SK-N-SH (cell line): Measurements from ENCODE around the gene MAPK8IP1. TPM values are rescaled to one million over a fixed set of nuclear protein-coding genes. Genes with fewer than 3 reads are reported as not detected.

ENCODE experiments used
- CTCF ChIA-PET: fragments of 300-600, 350-600 bp; formaldehyde crosslinking; extraction: SDS; loops from one replicate; lab custom pipeline; 2021; lab: Yijun Ruan, JAX
- POLR2A ChIA-PET: fragments of 350-600 bp; sonication (Branson Sonifier 250); formaldehyde crosslinking; extraction: SDS; loops from one replicate; lab custom pipeline; 2020; ENCODE audit warnings: antibody characterized with exemption, inconsistent platforms; lab: Yijun Ruan, JAX
- DNase-seq: peaks from one replicate; pipeline ENCODE4 v3.0.0; 2012
- H2AFZ ChIP-seq: fragments of 200-600 bp; sonication (generic); 2 replicates; pipeline ENCODE4 v1.8.1; 2016; ENCODE audit warnings: antibody characterized with exemption, mild to moderate bottlenecking, low read depth
- H3F3A ChIP-seq: fragments of 200-600 bp; sonication (generic); replicated peaks from 2 replicates; pipeline ENCODE3; 2016; ENCODE audit warnings: antibody characterized with exemption, mild to moderate bottlenecking; ENCODE audit not compliant: insufficient read depth
- H3K27ac ChIP-seq, 2 experiments: fragments of 200-500 bp in 1 of 2; fragments of 200-600 bp in 1 of 2; sonication (Bioruptor generic) in 1 of 2; sonication (generic), shearing (Covaris generic) in 1 of 2; 2 replicates each; pipeline versions ENCODE4 v1.5.1 to v1.6.1; 2014 to 2016; ENCODE audit warnings: low read depth in 2 of 2, inconsistent platforms in 1 of 2, low read length in 1 of 2, mild to moderate bottlenecking in 1 of 2, mixed read lengths in 1 of 2
- H3K27me3 ChIP-seq: fragments of 200-600 bp; sonication (generic), shearing (Covaris generic); 2 replicates; pipeline ENCODE4 v1.6.1; 2016; ENCODE audit warnings: mixed run types; ENCODE audit not compliant: insufficient read depth
- H3K36me3 ChIP-seq, 2 experiments: fragments of 200-500 bp in 1 of 2; fragments of 200-600 bp in 1 of 2; sonication (Bioruptor generic) in 1 of 2; sonication (generic) in 1 of 2; replicated peaks in 1 of 2; 2 replicates each; pipeline versions ENCODE3 to v1.5.1; 2014 to 2016; ENCODE audit warnings: low read length in 1 of 2, mild to moderate bottlenecking in 1 of 2; ENCODE audit not compliant: insufficient read depth in 2 of 2, control insufficient read depth in 1 of 2
- H3K4me1 ChIP-seq, 2 experiments: fragments of 200-500 bp in 1 of 2; fragments of 200-600 bp in 1 of 2; sonication (Bioruptor generic) in 1 of 2; sonication (generic), shearing (Covaris generic) in 1 of 2; 2 replicates each; pipeline versions ENCODE4 v1.5.1 to v1.6.1; 2014 to 2016; ENCODE audit warnings: low read depth in 1 of 2, low read length in 1 of 2, mixed run types in 1 of 2; ENCODE audit not compliant: insufficient read depth in 2 of 2, control insufficient read depth in 1 of 2
- H3K4me2 ChIP-seq: fragments of 200-600 bp; sonication (generic), shearing (Covaris generic); 2 replicates; pipeline ENCODE4 v1.6.1; 2017; ENCODE audit warnings: mixed run types
- H3K4me3 ChIP-seq, 2 experiments: fragments of 200-500 bp in 1 of 2; fragments of 200-600 bp in 1 of 2; sonication (Bioruptor generic) in 1 of 2; sonication (generic), shearing (Covaris generic) in 1 of 2; 2 replicates each; pipeline versions ENCODE4 v1.5.1 to v1.8.1; 2014 to 2016; ENCODE audit warnings: low read depth in 2 of 2, inconsistent platforms in 1 of 2, low read length in 1 of 2, mild to moderate bottlenecking in 1 of 2, mixed read lengths in 1 of 2, moderate library complexity in 1 of 2
- H3K79me2 ChIP-seq: fragments of 200-600 bp; sonication (generic); 2 replicates; pipeline ENCODE4 v1.8.1; 2017; ENCODE audit warnings: mild to moderate bottlenecking; ENCODE audit not compliant: insufficient read depth
- H3K9ac ChIP-seq: fragments of 200-600 bp; sonication (generic); 2 replicates; pipeline ENCODE4 v1.6.1; 2017; ENCODE audit warnings: mixed run types
- H3K9me2 ChIP-seq: fragments of 200-600 bp; sonication (generic); 2 replicates; pipeline ENCODE4 v1.6.1; 2017; ENCODE audit warnings: mixed run types
- H3K9me3 ChIP-seq: fragments of 200-600 bp; sonication (generic); 2 replicates; pipeline ENCODE4 v1.6.1; 2017; ENCODE audit warnings: mixed run types, mild to moderate bottlenecking, moderate library complexity
- H4K20me1 ChIP-seq: fragments of 200-600 bp; sonication (generic); 2 replicates; pipeline ENCODE4 v1.6.1; 2017; ENCODE audit warnings: mild to moderate bottlenecking, mixed run types; ENCODE audit not compliant: insufficient read depth
- GATA2 ChIP-seq: sonication (generic); formaldehyde crosslinking; IDR thresholded peaks from 2 replicates; pipeline ENCODE4 v1.5.0; 2020; ENCODE audit warnings: mild to moderate bottlenecking, missing genetic modification reagents
- RXRA ChIP-seq: IDR thresholded peaks from 2 replicates; pipeline ENCODE4 v1.4.0; 2012; ENCODE audit warnings: low read depth, mild to moderate bottlenecking, borderline replicate concordance
- TCF12 ChIP-seq: IDR thresholded peaks from 2 replicates; pipeline ENCODE4 v1.4.0; 2012
- WGBS: methylation state at CpG from one replicate; pipeline ENCODE4 v1.1.6; 2017; ENCODE audit warnings: low lambda C conversion rate; 5-methylcytosine and 5-hydroxymethylcytosine counted together
- polyA plus RNA-seq, 3 experiments: library from polyadenylated mRNA; depleted of rRNA; stranded (reverse); fragments of >200 nt; gene quantifications; 2 replicates each; pipeline ENCODE4 v1.2.3, GENCODE V29; 2012
- TF ChIP-seq, protein P1 (sequence below): fragments of 150-350 bp; IDR thresholded peaks from 2 replicates; pipeline ENCODE4 v1.6.1; 2016; ENCODE audit warnings: mild to moderate bottlenecking, low read depth, low read length
- TF ChIP-seq, protein P2 (sequence below): fragments of 200-600 bp; sonication (generic); IDR thresholded peaks from 2 replicates; pipeline ENCODE4 v1.6.1; 2017; ENCODE audit warnings: antibody characterized with exemption, mild to moderate bottlenecking, moderate library complexity
- TF ChIP-seq, protein P3 (sequence below): IDR thresholded peaks from 2 replicates; pipeline ENCODE4 v1.4.0; 2012; ENCODE audit warnings: low read depth
- TF ChIP-seq, protein P4 (sequence below): IDR thresholded peaks from 2 replicates; pipeline ENCODE4 v1.6.1; 2012; ENCODE audit warnings: mild to moderate bottlenecking, low read depth, low read length, moderate library complexity

MAPK8IP1 gene
- polyA plus RNA-seq, 1 of the 3 experiments (the other 2 are of a cell fraction): 12.5 TPM

DNA sequence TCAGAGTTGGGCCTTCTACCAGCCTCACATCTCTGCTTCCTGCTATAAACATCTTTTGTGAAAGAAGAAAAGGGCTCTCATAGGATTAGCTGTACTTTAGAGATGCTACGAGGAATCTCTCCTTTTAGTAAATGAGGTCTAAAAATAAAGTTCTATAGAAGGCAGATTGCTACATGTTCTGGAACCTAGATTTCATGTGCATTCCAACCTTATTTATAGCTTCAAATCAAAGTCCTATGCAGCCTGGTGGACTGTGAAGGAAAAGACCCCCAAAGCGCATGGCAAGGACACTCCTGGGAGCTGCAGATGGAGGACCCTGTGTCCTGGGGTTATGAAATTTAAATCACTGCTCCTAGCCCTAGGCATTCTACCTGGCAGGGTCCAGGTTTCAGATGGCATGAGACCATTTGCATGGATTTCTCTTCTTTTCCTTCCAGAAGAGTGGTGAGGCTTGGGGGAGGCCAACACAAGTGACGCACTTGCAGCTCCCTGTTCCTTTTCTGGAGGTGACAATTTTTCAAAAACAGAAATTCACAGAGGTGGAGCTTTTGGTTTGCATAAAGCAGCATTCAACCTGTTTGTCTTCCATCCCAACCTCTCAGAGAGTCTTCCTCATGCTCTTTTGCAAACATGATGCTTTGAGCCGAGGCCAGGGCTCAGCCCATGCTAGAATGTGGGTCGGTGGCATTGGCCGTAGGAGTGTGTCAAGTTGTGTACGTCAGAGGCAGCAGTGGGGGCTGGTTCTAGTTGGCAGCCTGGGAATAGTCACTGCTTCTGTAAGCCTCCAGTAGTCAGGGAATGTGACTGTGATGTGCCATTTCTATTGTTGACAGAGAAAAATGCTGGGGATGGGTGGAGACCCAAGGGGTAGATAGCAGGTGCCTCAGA, 31.9 kb upstream of the MAPK8IP1 start:
- Histone ChIP-seq H3K9me2 (no peaks in the 10 kb centered on the region), H3F3A (peaks cover 8% of the 10 kb centered on the region), H3K36me3 (peaks cover 6% of the 10 kb centered on the region in 2 experiments), H3K9me3 (no peaks in the 10 kb centered on the region), H2AFZ (no peak overlapping the region), H3K4me3 (no peak overlapping the region), H3K27ac (no peak overlapping the region), H3K27me3 (no peaks in the 10 kb centered on the region), H3K4me1 (peaks cover 30 to 40% of the 10 kb centered on the region in 2 experiments), H3K4me2 (no peak overlapping the region), H3K79me2 (peaks cover 65% of the 10 kb centered on the region), H4K20me1 (peaks cover 45% of the 10 kb centered on the region), H3K9ac (no peak overlapping the region)
- 96% methylated on average over 7 of the region's 7 CpGs for WGBS
- no peak for DNase-seq
- ChIA-PET POLR2A (no interaction called here), CTCF (interaction anchor here (0.6 to 3.8 kb wide), 3 partner anchors 10 to 468 kb away, joined by 3 to 19 read pairs (median 19); no protein-coding TSS in a partner anchor)
- TF ChIP-seq, protein P1, sequence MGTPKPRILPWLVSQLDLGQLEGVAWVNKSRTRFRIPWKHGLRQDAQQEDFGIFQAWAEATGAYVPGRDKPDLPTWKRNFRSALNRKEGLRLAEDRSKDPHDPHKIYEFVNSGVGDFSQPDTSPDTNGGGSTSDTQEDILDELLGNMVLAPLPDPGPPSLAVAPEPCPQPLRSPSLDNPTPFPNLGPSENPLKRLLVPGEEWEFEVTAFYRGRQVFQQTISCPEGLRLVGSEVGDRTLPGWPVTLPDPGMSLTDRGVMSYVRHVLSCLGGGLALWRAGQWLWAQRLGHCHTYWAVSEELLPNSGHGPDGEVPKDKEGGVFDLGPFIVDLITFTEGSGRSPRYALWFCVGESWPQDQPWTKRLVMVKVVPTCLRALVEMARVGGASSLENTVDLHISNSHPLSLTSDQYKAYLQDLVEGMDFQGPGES: no peak
- TF ChIP-seq, protein P2, sequence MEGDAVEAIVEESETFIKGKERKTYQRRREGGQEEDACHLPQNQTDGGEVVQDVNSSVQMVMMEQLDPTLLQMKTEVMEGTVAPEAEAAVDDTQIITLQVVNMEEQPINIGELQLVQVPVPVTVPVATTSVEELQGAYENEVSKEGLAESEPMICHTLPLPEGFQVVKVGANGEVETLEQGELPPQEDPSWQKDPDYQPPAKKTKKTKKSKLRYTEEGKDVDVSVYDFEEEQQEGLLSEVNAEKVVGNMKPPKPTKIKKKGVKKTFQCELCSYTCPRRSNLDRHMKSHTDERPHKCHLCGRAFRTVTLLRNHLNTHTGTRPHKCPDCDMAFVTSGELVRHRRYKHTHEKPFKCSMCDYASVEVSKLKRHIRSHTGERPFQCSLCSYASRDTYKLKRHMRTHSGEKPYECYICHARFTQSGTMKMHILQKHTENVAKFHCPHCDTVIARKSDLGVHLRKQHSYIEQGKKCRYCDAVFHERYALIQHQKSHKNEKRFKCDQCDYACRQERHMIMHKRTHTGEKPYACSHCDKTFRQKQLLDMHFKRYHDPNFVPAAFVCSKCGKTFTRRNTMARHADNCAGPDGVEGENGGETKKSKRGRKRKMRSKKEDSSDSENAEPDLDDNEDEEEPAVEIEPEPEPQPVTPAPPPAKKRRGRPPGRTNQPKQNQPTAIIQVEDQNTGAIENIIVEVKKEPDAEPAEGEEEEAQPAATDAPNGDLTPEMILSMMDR: no peak
- TF ChIP-seq GATA2 (CRISPR knock-in tag) (no peak), RXRA (no peak), TCF12 (no peak)
- TF ChIP-seq, protein P3, sequence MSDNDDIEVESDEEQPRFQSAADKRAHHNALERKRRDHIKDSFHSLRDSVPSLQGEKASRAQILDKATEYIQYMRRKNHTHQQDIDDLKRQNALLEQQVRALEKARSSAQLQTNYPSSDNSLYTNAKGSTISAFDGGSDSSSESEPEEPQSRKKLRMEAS: no peak
- TF ChIP-seq, protein P4, sequence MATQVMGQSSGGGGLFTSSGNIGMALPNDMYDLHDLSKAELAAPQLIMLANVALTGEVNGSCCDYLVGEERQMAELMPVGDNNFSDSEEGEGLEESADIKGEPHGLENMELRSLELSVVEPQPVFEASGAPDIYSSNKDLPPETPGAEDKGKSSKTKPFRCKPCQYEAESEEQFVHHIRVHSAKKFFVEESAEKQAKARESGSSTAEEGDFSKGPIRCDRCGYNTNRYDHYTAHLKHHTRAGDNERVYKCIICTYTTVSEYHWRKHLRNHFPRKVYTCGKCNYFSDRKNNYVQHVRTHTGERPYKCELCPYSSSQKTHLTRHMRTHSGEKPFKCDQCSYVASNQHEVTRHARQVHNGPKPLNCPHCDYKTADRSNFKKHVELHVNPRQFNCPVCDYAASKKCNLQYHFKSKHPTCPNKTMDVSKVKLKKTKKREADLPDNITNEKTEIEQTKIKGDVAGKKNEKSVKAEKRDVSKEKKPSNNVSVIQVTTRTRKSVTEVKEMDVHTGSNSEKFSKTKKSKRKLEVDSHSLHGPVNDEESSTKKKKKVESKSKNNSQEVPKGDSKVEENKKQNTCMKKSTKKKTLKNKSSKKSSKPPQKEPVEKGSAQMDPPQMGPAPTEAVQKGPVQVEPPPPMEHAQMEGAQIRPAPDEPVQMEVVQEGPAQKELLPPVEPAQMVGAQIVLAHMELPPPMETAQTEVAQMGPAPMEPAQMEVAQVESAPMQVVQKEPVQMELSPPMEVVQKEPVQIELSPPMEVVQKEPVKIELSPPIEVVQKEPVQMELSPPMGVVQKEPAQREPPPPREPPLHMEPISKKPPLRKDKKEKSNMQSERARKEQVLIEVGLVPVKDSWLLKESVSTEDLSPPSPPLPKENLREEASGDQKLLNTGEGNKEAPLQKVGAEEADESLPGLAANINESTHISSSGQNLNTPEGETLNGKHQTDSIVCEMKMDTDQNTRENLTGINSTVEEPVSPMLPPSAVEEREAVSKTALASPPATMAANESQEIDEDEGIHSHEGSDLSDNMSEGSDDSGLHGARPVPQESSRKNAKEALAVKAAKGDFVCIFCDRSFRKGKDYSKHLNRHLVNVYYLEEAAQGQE: no peak
